ENCODE data around the gene TAF1L.
A peak's percentile ranks its signal among the peaks of the same experiment; 100 is the strongest.

Gene TAF1L

DNA sequence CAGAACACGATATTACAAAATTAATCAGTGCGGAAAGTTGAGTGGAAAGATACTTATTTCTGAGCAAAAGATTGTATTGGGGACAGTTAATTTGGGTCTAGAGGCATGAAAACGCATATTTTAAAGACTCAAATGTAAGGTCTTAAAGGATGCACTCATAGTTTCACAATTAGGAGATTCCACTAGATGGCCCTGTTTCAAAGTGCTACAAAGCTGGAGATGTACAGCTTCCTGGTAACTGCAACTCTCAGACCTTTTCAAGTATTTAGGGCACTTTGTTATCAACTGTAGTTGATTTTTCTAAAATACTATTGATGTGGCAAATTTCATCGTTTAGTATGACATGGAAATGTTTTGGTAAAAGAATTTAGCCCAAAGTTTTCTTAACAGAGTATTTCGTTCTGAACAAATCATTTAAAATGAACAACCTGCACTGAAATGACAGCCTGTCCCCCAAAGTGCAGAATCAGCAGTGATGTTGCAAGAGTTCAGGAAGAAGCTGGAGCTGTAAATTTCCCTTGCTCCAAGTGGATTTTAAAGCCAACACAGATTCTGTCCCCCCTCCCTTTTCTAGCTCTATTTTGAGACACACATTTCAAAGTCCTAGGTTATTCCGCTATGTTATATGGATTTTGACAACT, 46.3 kb downstream of the TAF1L start:
- peak; percentile 32 for DNase-seq

DNA sequence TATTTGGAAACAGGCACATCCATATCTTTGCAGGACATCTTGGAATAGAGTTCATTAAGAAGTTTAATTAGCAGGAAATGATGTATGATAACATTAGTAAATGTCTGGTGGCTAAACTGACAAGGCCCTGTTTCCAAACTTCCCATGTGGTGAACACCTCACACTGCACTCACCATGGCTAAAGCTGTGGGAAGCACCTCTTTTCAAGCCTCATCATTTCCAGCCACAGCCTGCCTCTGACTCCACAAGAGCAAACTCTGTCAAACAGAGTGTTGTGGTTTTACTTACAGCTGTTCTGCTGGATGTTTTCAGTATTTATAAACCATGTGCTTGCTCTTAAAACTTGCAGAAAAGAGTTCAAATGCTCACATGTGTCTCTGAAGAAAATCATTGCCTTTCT, 47.6 kb downstream of the TAF1L start:
- DNase-seq = peak; percentile 13

DNA sequence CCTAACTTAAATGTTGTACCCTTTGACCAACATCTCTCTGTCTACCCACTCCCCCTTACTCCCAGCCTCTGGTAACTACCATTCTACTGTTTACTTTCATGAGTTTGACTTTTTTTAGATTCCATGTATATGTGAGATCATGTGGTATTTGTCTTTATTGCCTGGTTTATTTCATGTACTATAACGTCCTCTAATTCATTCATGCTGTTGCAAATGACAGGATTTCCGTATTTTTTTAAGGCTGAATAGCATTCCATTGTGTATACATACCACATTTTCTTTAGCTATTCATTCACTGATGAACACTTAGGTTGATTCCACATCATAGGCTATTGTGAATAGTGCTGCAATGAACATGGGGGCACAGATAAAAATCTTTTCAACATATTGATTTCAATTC, 50.7 kb downstream of the TAF1L start:
- DNase-seq = peak; percentile 30

DNA sequence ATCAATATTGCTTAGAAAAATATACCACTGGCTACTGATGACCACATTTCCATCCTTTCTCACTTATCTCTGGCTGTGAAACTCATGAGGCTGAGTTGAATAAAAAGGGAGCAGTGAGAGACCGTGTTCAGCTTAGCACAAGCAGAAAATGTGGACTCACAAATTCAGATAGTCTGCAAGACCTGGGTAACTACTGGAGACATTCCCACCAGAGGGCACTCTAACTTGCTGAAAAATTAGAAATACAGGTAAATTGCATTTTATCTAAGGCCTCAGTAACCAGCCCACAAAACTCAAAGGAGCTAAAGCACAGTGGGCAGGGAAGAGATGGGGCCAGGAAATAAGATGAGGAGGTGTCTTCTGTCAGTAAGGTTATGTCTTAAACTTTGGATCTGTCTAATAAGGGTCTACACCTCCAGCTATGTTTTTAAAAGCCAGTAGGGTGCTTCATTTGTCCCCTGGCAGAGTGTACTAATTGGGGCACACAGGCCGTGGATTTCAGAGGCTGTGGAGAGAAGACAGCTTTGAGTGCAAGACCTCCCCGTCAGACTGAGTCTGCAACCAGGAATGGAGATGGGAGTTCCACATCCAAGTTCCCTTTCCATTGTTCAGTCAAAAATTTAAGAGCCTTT, 53.8 kb downstream of the TAF1L start:
- DNase-seq = peak; percentile 42

DNA sequence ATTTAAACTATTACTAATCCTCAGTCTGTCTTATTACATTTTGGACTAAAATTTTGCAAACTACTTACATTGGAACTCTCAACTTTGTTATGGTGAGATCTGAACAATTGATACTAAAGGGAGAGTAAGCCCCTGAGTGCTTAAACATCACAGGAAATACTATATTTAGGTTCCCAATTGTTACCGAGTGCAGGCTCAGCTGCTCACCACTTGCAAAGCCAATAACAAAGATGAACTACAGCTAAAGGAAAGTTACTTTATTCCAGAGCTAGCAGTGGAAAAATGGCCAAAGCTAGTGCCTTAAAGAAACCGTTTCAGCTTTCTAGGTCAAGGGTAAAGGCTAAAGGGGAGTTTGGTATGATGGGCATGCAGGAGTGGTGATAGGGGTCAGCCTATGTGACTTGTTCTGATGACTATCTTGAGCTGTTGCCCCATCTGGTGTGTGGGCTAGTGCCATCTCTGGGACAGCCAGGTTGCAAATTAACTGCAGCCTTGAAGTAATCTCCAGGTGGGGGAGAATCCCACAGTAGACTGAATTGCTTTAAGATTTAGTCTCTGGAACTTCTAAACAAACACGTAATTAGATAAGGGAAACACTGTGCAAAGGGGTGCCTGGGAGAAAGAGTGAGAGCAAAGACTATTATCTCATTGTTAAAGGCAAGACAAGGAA, 54.7 kb downstream of the TAF1L start:
- DNase-seq = no peak

DNA sequence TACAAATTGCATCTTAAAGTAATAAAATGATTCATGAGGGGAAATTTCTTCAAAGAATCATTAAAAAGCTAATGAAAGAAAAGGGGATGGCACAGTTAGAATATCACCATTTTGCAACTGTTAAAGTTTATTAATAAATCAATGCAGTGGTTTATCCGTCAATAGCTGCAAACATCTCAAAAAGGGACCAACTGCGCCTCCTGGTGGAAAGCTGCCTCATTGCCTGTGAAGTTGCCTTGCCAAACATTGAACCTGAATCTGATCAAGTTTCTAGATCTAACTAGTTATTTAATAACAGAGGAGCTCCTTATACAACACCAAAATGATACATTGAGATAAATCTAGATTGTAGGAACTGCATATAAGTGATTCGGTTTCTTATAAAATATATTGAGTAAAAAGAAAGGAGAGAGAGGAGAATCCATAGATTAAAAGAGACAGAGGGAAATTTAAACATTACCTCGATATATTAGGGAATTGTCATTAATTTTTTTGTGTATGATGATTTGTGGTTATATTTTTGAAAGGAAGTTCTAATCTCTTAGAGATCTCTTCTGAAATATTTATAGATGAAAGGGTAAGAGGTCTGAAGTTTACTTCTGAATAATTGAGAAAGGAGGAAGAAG, 55.6 kb downstream of the TAF1L start:
- peak; percentile 41 for DNase-seq
